RWPE2 (cell line): ENCODE data around the gene STARD13.

Source experiments
- ATAC-seq: fragments of 200-7000 bp; cut with Tn5 transposase; 3 replicates; pipeline ENCODE4 v1.9.1; 2021; ENCODE audit warnings: low read depth
- DNase-seq: peaks from one replicate; pipeline ENCODE4 v3.0.0-alpha.2; 2020; ENCODE audit warnings: low spot score
- H3K27ac ChIP-seq: fragments of 450-650 bp; 2 replicates; pipeline ENCODE4 v1.5.1; 2017; ENCODE audit warnings: mild to moderate bottlenecking; ENCODE audit not compliant: poor library complexity, severe bottlenecking
- H3K27me3 ChIP-seq: fragments of 250-450 bp; sonication (Bioruptor Pico); 2 replicates; pipeline ENCODE4 v1.5.1; 2021; ENCODE audit warnings: mild to moderate bottlenecking, moderate library complexity; ENCODE audit not compliant: insufficient read depth, poor library complexity, severe bottlenecking
- H3K36me3 ChIP-seq: fragments of 250-450 bp; sonication (Bioruptor Pico); 2 replicates; pipeline ENCODE4 v1.5.1; 2020; ENCODE audit warnings: low read depth, mild to moderate bottlenecking, moderate library complexity
- H3K4me1 ChIP-seq: fragments of 250-450 bp; sonication (Bioruptor Pico); 2 replicates; pipeline ENCODE4 v1.5.1; 2021; ENCODE audit warnings: mild to moderate bottlenecking, moderate library complexity; ENCODE audit not compliant: insufficient read depth, poor library complexity, severe bottlenecking
- H3K4me3 ChIP-seq: fragments of 250-450 bp; sonication (Bioruptor Pico); 2 replicates; pipeline ENCODE4 v1.5.1; 2021; ENCODE audit warnings: mild to moderate bottlenecking, moderate library complexity; ENCODE audit not compliant: severe bottlenecking
- H3K9me3 ChIP-seq: fragments of 250-450 bp; sonication (Bioruptor Pico); 2 replicates; pipeline ENCODE4 v1.5.1; 2021; ENCODE audit warnings: mild to moderate bottlenecking, moderate library complexity; ENCODE audit not compliant: severe bottlenecking
- TF ChIP-seq, protein P1 (sequence below): fragments of 450-650 bp; IDR thresholded peaks from one replicate; pipeline ENCODE4 v1.5.1; 2017; ENCODE audit warnings: mild to moderate bottlenecking, moderate library complexity; ENCODE audit not compliant: poor library complexity, severe bottlenecking

STARD13 gene

DNA sequence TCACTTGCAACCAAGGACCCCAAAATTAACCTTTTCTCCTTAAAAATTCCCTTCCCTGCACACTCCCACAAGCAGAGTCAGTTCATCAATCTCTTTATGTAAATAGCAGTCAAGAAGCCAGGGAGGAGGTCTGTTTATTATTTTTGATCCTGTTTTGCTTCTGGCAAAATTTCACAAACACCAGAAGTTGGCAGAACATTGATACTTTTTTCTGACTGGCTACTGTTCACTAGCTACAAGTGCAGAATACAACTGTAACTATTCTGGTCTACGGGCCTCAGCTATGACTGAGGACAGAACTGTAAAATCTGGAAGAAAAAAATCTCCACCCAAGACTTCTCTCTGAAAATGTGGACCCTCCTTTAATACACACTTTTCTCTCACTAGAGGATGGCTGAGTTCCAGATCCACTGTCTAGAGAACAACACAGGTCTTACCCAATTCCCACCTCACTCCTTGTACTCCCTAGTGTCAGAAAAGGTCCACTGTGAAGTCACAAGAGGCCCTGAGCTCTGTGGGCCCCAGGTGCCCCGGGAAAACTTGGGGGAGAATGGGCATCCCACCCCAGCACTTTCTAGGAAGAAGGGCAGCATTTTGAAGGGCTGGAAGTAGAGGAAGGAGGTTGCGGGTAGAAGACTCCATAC lies 14.5 kb downstream of the STARD13 start:
- peaks cover 26% of the 10 kb centered on the region for H3K36me3 ChIP-seq
- peak overlapping the region; percentile 99 for H3K27ac ChIP-seq
- ATAC-seq (no peak), DNase-seq (no peak)
- TF ChIP-seq, protein P1, sequence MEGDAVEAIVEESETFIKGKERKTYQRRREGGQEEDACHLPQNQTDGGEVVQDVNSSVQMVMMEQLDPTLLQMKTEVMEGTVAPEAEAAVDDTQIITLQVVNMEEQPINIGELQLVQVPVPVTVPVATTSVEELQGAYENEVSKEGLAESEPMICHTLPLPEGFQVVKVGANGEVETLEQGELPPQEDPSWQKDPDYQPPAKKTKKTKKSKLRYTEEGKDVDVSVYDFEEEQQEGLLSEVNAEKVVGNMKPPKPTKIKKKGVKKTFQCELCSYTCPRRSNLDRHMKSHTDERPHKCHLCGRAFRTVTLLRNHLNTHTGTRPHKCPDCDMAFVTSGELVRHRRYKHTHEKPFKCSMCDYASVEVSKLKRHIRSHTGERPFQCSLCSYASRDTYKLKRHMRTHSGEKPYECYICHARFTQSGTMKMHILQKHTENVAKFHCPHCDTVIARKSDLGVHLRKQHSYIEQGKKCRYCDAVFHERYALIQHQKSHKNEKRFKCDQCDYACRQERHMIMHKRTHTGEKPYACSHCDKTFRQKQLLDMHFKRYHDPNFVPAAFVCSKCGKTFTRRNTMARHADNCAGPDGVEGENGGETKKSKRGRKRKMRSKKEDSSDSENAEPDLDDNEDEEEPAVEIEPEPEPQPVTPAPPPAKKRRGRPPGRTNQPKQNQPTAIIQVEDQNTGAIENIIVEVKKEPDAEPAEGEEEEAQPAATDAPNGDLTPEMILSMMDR = no peak
- H3K4me3 ChIP-seq = no peak overlapping the region
- H3K9me3 ChIP-seq = no peaks in the 10 kb centered on the region
- no peaks in the 10 kb centered on the region for H3K27me3 ChIP-seq
- H3K4me1 ChIP-seq = peaks cover 40% of the 10 kb centered on the region

DNA sequence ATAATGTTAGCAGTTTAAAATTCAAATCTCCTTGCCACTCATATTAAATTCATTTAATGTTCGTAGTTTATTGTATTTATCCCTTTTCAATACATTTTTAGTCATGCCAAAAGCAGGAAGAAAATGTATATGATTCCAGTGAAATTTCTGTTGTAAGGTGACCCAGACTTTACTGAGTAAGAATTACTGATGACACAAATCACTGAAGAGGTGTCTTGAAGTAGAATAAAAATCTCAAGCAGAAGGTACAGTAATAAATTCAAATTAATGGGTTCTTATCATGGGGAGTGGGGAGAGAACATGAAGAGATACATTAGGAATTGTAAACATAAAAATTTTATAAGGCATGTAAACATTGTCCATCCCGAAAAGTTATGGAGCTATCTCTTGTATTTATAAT lies 19.9 kb downstream of the STARD13 start:
- Histone ChIP-seq H3K36me3 (peaks cover 19% of the 10 kb centered on the region; the same call in 1 of the 2 replicates), H3K4me1 (peaks cover 47% of the 10 kb centered on the region), H3K4me3 (no peak overlapping the region), H3K27me3 (no peaks in the 10 kb centered on the region), H3K9me3 (no peaks in the 10 kb centered on the region), H3K27ac (peak overlapping the region; percentile 78)
- DNase-seq = no peak
- TF ChIP-seq, protein P1 = no peak
- ATAC-seq = no peak

DNA sequence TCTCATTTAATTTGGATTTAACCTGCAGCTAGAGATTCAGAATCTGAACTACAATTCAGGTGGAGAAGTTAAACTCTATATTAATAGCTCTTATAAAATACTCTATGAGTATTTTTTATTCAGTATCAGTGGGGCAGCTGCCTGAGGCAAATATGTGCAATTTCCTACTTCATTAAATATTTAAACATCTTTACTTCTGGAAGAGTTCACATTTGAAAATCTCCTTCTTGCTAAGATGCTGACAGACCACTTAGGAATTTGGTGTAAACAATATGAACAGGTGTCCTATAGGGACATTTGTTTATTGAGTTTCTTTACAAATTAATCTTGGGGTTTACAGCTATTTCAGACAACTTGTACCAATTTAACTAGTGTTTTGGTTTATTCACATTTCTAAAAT lies 20.4 kb downstream of the STARD13 start:
- peak overlapping the region; percentile 78 for H3K27ac ChIP-seq

DNA sequence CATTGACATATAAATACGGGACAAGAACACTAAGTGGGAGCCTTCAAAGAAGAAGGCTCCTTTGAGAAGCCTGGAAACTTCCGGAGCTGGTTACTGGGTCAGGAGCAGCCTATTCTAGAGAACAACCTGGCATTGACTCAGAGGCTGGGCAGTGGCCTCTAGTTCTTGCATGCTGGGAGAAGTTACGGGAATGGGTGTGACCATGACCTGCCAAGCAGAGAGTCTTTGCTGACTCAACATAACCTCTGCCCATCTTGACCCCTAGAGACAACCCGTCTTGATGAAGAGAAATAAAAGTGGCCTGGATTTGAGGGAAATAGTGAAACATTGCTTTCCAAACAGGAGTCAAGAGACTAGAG lies 21.0 kb downstream of the STARD13 start:
- no peak for DNase-seq
- Histone ChIP-seq H3K27me3 (no peaks in the 10 kb centered on the region), H3K4me1 (peaks cover 51% of the 10 kb centered on the region), H3K36me3 (peaks cover 19% of the 10 kb centered on the region; the same call in 1 of the 2 replicates), H3K27ac (peak overlapping the region; percentile 78), H3K9me3 (no peaks in the 10 kb centered on the region), H3K4me3 (no peak overlapping the region)
- TF ChIP-seq, protein P1 = no peak
- no peak for ATAC-seq

More for the DNA sequence above, 20.4 kb downstream of the STARD13 start:
- H3K4me1 ChIP-seq = peaks cover 51% of the 10 kb centered on the region
- DNase-seq (no peak), ATAC-seq (no peak)
- no peak overlapping the region for H3K4me3 ChIP-seq
- no peaks in the 10 kb centered on the region for H3K9me3 ChIP-seq
- H3K36me3 ChIP-seq = peaks cover 22% of the 10 kb centered on the region; the same call in 1 of the 2 replicates
- H3K27me3 ChIP-seq = no peaks in the 10 kb centered on the region
- TF ChIP-seq, protein P1 = no peak

DNA sequence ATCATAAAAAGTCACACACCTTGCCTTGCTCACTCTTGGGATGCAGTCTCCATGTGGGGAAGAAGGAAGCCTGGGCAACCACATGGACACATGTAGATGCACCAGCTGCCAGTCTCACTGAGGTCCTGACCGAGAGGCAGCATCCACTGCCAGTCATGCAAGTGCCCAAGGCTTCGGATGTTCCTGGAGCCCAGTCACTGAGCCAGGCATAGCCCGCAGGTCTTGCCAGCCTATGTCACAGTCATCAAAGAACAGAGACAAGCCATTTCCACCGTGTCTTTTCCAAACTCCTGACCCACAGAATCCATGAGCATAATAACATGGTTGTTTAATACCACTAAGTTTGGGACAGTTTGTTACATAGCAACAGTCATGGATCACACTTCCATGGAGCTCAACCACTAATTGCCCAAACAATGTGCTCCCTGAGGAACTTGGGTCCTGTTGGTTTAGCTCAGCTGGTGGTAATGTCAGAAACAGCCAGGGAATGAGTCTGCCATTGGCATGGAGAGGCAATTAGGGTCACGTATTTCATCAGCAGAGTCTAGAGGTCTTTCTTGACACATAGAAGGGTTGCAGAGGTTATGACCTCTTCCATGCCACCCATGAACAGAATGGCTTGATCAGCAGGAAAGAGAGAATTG lies 21.5 kb downstream of the STARD13 start:
- DNase-seq (no peak), ATAC-seq (no peak)
- Histone ChIP-seq H3K4me1 (peaks cover 51% of the 10 kb centered on the region), H3K27ac (peak overlapping the region; percentile 78), H3K36me3 (peaks cover 17% of the 10 kb centered on the region; the same call in 1 of the 2 replicates), H3K9me3 (no peaks in the 10 kb centered on the region), H3K27me3 (no peaks in the 10 kb centered on the region), H3K4me3 (no peak overlapping the region)
- TF ChIP-seq, protein P1 = no peak
